DMS 273 (cell line): Measurements from ENCODE around the gene MAPK13.
"Not testable (repeated sequence)": the region's sequence is repeated elsewhere in the genome, so short reads cannot be mapped to it uniquely, and the experiment has no call there.

ENCODE experiments used
- DNase-seq: peaks from one replicate; lab custom pipeline; 2025; ENCODE audit not compliant: unreplicated experiment; lab: John Stamatoyannopoulos, UW

The MAPK13 gene

GRCh38 chr6:36126553-36127458 is 3.5 kb upstream of the MAPK13 start:
- DNase-seq = no peak

DNA sequence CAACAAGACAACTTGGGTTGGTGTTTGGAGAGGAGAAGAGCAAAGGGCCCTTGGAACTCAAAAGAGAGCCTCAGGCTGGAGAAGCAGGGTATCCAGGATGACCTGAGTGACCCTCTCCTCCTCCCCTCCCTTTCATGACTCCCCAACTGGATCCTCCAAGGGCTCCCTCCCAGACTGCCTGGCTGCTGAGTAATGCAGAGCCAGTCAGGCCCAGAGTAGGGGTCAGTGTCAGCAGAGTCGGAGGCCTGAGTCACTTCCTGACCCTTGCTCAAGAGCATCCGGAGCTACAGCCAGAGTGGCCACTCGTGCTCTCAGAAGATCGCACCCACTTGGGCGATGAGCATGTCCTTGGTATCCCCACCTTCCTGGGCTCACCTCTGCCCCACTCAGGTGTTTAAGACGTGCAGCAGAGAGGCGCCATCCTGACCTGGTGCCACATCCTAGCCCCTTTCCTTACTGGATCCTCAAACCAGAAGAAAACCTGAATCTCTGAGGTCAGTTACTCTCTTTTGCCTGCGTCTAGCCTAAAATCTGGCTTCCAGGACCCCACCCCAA is 2.8 kb upstream of the MAPK13 start:
- no peak for DNase-seq

GRCh38 chr6:36128073-36128472 is 2.2 kb upstream of the MAPK13 start:
- DNase-seq = no peak

DNA sequence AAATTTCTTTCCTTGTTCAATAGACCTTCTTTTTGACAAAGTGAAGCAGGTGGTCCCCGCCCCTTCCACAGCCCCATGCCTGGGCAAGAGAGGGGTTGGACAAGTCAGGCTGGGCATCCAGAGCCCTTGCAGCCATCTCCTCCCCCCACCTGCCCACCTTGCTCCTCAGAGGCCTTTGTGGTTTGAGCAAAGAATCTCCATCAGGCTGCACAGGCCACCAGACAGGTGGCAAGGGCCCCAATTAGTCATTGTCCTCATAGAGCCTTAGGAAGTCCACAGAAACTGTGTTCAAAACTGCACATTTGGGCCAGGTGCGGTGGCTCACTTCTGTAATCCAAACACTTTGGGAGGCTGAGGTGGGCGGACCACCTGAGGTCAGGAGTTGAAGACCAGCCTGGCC is 1.5 kb upstream of the MAPK13 start:
- DNase-seq = no peak

DNA sequence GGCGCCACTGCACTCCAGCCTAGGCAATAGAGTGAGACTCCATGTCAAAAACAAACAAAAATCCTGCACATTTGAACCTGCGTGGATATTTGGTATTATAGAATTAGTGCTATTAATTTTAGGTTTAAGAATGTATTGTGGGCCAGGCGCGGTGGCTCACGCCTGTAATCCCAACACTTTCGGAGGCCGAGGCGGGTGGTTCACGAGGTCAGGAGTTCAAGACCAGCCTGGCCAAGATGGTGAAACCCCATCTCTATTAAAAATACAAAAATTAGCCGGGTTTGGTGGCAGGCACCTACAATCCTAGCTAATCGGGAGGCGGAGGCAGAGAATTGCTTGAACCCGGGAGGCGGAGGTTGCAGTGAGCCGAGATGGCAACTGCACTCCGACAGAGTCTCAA is 979 bp upstream of the MAPK13 start:
- DNase-seq = not testable (repeated sequence)

DNA sequence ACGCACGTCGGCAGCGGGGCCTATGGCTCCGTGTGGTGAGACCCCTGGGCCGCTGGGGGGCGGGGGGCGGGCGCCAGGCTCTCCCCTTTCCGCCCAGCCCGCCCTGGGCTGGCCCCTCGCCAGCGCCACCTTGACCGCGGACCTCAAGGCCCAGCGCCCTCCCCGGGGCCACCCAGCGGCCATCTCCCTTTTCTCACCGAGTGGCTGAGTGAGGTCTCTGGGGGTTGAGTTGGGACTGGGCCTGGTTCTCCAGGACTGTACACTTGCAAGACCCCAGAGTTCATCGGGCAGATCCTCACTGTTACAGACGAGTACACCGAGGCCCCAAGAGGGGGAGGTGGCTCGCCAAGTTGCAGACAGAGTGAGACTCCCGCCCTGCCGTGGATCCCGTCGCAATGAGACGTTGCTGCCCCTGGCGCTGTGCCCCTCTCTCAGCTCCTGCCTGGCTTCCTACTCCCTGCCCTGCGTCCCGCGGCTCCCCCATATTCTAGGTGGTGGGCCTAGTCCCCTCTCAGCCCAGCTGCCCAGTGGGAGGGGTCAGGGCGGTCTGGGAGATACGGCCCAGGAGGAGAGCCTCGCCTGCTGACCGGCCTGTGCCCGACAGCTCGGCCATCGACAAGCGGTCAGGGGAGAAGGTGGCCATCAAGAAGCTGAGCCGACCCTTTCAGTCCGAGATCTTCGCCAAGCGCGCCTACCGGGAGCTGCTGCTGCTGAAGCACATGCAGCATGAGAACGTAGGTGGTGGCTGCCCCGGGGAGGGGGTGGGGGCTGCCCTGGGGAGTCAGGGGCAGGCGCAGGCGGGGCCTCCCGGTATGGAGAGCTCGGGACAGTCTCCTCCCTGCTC is 576 bp downstream of the MAPK13 start:
- DNase-seq = no peak

GRCh38 chr6:36131511-36132245 is 1.4 kb downstream of the MAPK13 start:
- peak; percentile 75 for DNase-seq

GRCh38 chr6:36132246-36132895 is 2.1 kb downstream of the MAPK13 start:
- peak; percentile 56 for DNase-seq

- DNase-seq = no peak
Measured at GRCh38 chr6:36133148-36133547, 2.8 kb downstream of the MAPK13 start.

DNA sequence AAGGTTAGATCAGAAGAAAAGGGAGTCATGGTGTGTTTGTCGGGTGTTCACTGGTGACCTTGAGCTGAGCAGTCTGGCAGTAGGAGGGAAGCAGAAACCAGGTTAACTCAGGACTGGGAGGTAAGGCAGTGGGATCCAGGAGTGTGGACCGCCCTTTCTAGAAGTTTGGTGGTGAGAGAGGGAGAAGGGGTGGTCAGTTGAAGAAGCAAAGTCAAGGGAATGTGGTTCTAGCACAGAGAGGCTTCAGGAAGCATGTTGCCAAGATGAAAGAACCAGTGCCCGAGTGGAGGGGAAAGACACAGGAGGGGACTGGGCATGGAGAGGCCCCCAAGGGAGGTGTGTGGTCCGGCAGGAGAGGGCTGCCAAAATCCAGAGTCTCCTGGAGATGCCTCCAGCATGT is 3.6 kb downstream of the MAPK13 start:
- DNase-seq = no peak

GRCh38 chr6:36135053-36135731 is 4.9 kb downstream of the MAPK13 start:
- peak; percentile 88 for DNase-seq

GRCh38 chr6:36136034-36136433 is 5.7 kb downstream of the MAPK13 start:
- no peak for DNase-seq

- no peak for DNase-seq
Measured at GRCh38 chr6:36136551-36136950, 6.2 kb downstream of the MAPK13 start.

DNA sequence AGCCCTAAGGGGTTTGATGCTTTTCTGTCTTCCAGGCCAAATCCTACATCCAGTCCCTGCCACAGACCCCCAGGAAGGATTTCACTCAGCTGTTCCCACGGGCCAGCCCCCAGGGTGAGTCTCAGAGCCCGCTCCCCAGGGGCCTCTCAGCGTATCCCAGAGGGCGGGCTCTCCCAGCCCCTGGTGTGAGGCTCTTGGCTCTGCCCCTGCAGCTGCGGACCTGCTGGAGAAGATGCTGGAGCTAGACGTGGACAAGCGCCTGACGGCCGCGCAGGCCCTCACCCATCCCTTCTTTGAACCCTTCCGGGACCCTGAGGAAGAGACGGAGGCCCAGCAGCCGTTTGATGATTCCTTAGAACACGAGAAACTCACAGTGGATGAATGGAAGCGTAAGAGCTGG is 8.4 kb downstream of the MAPK13 start:
- no peak for DNase-seq

DNA sequence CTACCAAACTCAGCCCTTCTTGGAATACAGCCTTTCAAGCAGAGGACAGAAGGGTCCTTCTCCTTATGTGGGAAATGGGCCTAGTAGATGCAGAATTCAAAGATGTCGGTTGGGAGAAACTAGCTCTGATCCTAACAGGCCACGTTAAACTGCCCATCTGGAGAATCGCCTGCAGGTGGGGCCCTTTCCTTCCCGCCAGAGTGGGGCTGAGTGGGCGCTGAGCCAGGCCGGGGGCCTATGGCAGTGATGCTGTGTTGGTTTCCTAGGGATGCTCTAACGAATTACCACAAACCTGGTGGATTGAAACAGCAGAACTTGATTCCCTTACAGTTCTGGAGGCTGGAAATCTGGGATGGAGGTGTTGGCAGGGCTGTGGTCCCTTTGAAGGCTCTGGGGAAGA is 9.1 kb downstream of the MAPK13 start:
- peak; percentile 95 for DNase-seq

DNA sequence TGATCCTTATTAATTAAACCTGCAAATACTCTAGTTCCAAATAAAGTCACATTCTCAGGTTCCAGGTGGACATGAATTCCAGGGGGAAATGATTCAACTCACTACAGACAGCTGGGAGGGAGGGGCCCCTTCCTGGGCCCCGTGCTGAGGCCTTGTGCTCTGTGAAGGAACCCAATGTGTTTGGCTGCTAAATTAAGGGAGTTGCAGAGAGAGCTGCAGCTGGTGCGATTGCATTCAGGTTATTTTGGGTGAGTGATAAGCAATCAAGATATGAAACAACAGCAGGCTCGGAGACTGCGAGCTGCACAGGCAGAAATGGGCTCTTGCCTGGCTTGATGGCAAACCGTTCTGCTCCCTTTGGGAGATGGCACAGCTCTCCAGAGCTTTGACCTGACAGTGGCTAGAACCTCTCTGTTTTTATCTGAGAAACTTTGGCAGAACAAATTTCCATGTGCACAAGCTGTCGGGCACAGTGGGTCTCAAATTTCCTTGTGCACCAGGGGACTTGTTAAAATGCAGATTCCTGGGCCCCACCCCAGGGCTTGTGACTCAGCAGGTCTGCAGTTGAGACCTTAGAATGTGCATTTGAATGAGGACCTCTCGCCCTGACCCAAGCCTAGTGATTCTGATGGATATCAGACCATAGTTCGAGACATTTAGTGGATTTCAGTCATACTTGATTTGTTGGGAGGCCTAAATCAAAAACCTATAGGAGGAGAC is 9.8 kb downstream of the MAPK13 start:
- DNase-seq = peak; percentile 96

DNA sequence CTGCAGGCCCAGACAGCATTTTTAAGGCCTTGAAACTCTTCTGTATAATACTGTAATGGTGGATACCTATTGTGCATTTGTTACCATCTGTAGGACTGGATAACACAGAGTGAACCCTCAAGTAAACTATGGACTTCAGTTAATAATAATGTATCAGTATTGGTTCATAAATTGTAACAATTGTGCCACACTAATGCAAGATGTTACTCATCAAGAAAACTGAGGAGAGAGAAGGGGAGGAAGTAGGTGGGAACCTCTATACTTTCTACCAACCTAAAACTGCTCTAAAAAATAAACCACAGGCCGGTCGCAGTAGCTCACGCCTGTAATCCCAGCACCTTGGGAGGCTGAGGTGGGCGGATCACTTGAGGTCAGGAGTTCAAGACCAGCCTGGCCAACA is 10.8 kb downstream of the MAPK13 start:
- DNase-seq = no peak

DNA sequence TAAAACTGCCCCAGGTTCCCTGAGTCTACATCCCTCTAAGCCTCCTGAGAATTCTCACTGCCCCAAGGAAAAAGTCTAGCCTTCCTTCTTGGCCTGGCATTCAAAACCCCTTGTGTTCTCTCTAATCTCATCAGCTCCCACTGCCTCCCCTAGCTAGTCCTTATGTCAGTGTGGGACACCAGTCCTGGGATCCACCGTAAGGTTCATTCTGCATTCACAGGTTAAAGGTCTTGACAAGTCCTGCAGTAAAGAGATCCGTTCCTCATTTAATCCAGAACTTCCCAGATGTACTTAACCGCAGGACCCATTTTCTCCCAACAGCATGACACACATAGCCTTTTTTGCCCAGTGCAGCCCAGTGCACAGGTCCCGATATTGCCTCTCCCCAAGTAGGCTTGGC is 11.6 kb downstream of the MAPK13 start:
- DNase-seq = no peak
